Keratinocyte (primary cell): ENCODE results near the gene MEIS2. TPM values are rescaled to one million over a fixed set of nuclear protein-coding genes. Genes with fewer than 3 reads are reported as not detected.

Source experiments
- DNase-seq: peaks from one replicate; pipeline ENCODE4 v3.0.0-alpha.2; 2011; ENCODE audit warnings: low read depth, missing footprints, low spot score
- FAIRE-seq: peaks from 2 replicates; lab custom pipeline; 2011; peaks lifted over from hg19 to GRCh38; lab: Jason Lieb, UNC
- H2AFZ ChIP-seq: 2 replicates; pipeline ENCODE4 v1.6.0; 2012; ENCODE audit warnings: low read length, control low read depth, inconsistent platforms; ENCODE audit not compliant: control insufficient read depth
- H3K27ac ChIP-seq: 2 replicates; pipeline ENCODE4 v1.5.1; 2011; ENCODE audit warnings: low read length; ENCODE audit not compliant: control insufficient read depth, insufficient read depth
- H3K27me3 ChIP-seq: 3 replicates; pipeline ENCODE4 v1.6.0; 2011; ENCODE audit warnings: low read length; ENCODE audit not compliant: control insufficient read depth, insufficient read depth; ENCODE audit errors: extremely low read depth
- H3K36me3 ChIP-seq, 2 experiments: 2 replicates in 1 of 2; 3 replicates in 1 of 2; pipeline ENCODE4 v1.5.1; 2011; ENCODE audit warnings: low read length in 2 of 2, mild to moderate bottlenecking in 1 of 2; ENCODE audit not compliant: control insufficient read depth in 2 of 2, insufficient read depth in 2 of 2; ENCODE audit errors: extremely low read depth in 1 of 2
- H3K4me1 ChIP-seq: 3 replicates; pipeline ENCODE4 v1.5.1; 2011; ENCODE audit warnings: low read length; ENCODE audit not compliant: control insufficient read depth, insufficient read depth; ENCODE audit errors: extremely low read depth
- H3K4me2 ChIP-seq: 3 replicates; pipeline ENCODE4 v1.6.0; 2011; ENCODE audit warnings: low read depth, low read length; ENCODE audit not compliant: control insufficient read depth, insufficient read depth; ENCODE audit errors: extremely low read depth
- H3K4me3 ChIP-seq, 3 experiments: fragments of 200-600 bp in 1 of 3; sonication (generic) in 1 of 3; 2 replicates in 2 of 3; 3 replicates in 1 of 3; pipeline ENCODE4 v1.5.1; 2011 to 2016; ENCODE audit warnings: low read length in 3 of 3, mild to moderate bottlenecking in 3 of 3, control low read depth in 2 of 3, inconsistent platforms in 1 of 3, low read depth in 1 of 3, mixed read lengths in 1 of 3, mixed run types in 1 of 3, moderate library complexity in 1 of 3; ENCODE audit not compliant: control insufficient read depth in 2 of 3, insufficient read depth in 2 of 3; ENCODE audit errors: extremely low read depth in 1 of 3
- H3K79me2 ChIP-seq: 2 replicates; pipeline ENCODE4 v1.6.0; 2012; ENCODE audit warnings: low read length; ENCODE audit not compliant: control insufficient read depth, insufficient read depth
- H3K9ac ChIP-seq: 3 replicates; pipeline ENCODE4 v1.6.0; 2011; ENCODE audit warnings: low read length; ENCODE audit not compliant: control insufficient read depth, insufficient read depth; ENCODE audit errors: extremely low read depth
- H3K9me1 ChIP-seq: 3 replicates; pipeline ENCODE4 v1.6.0; 2011; ENCODE audit warnings: low read length; ENCODE audit not compliant: control insufficient read depth, insufficient read depth; ENCODE audit errors: extremely low read depth
- H3K9me3 ChIP-seq: 2 replicates; pipeline ENCODE4 v1.5.1; 2012; ENCODE audit warnings: low read depth, low read length; ENCODE audit not compliant: control insufficient read depth
- H4K20me1 ChIP-seq: 3 replicates; pipeline ENCODE4 v1.6.0; 2011; ENCODE audit warnings: low read length; ENCODE audit not compliant: control insufficient read depth, insufficient read depth; ENCODE audit errors: extremely low read depth
- CTCF ChIP-seq, 3 experiments: IDR thresholded peaks in 1 of 3; conservative IDR thresholded peaks in 1 of 3; optimal IDR thresholded peaks in 1 of 3; 2 replicates in 2 of 3; 3 replicates in 1 of 3; pipeline versions ENCODE3 to v1.5.1; 2011; ENCODE audit warnings: low read length in 3 of 3, mild to moderate bottlenecking in 3 of 3, moderate library complexity in 2 of 3, control low read depth in 1 of 3, inconsistent platforms in 1 of 3; ENCODE audit not compliant: insufficient read depth in 2 of 3; ENCODE audit errors: extremely low read depth in 1 of 3
- EZH2 ChIP-seq: IDR thresholded peaks from one replicate; pipeline ENCODE4 v1.6.1; 2012; ENCODE audit warnings: inconsistent platforms, mild to moderate bottlenecking, low read length, moderate library complexity
- dilution Hi-C: fragments of 300-500 bp; cut with MboI; formaldehyde crosslinking; loops from one replicate; pipeline ENCODE4 v1.7.0; 2020; ENCODE audit warnings: low sequenced_read_pairs; ENCODE audit not compliant: extremely low pct_ligation_motif_present
- polyA plus RNA-seq, 5 experiments: library from polyadenylated mRNA; depleted of rRNA in 3 of 5; stranded (reverse) in 3 of 5; stranded (forward) in 1 of 5; unstranded in 1 of 5; fragments of >200 nt; gene quantifications; 1 replicate in 1 of 5; 2 replicates in 3 of 5; 3 replicates in 1 of 5; pipeline versions ENCODE4 v1.2.1 to v1.2.3, GENCODE V29; 2011 to 2012; ENCODE audit warnings: missing spikeins in 2 of 5, low read depth in 1 of 5, low replicate concordance in 1 of 5

MEIS2 gene
- polyA plus RNA-seq, 1 donor (not counting 4 experiments of a cell fraction or from before 2014, with no cell fraction given), result 11.4 TPM

- Histone ChIP-seq H3K4me2 (no peak overlapping the region), H3K9ac (no peak overlapping the region), H3K27me3 (no peaks in the 10 kb centered on the region), H4K20me1 (no peaks in the 10 kb centered on the region), H3K9me1 (no peaks in the 10 kb centered on the region), H3K4me1 (no peaks in the 10 kb centered on the region), H3K4me3 (no peak overlapping the region), H3K9me3 (no peaks in the 10 kb centered on the region), H3K79me2 (no peaks in the 10 kb centered on the region), H3K36me3 (no peaks in the 10 kb centered on the region), H3K27ac (no peak overlapping the region), H2AFZ (no peak overlapping the region)
- DNase-seq, result no peak
- no peak for FAIRE-seq
- dilution Hi-C loops, result no loop called here
- TF ChIP-seq EZH2, result no peak
- TF ChIP-seq CTCF (optimal IDR thresholded peaks at IDR 0.05 in 1 of 3, IDR thresholded peaks at IDR 0.05 in 1 of 3, conservative IDR thresholded peaks at IDR 0.05 in 1 of 3; ENCODE audit: extremely low read depth in 1 of 3, insufficient read depth in 2 of 3, low read length in 3 of 3), result no peak
These were observed 178.8 kb downstream of the MEIS2 start for GRCh38 chr15:36921484-36922091.

GRCh38 chr15:36917411-36918267 lies 182.7 kb downstream of the MEIS2 start:
- no peaks in the 10 kb centered on the region for H4K20me1 ChIP-seq
- H3K9me1 ChIP-seq, result no peaks in the 10 kb centered on the region
- dilution Hi-C loops, result no loop called here
- DNase-seq (no peak), FAIRE-seq (no peak)
- no peaks in the 10 kb centered on the region for H3K36me3 ChIP-seq
- no peak overlapping the region for H3K9ac ChIP-seq
- H3K9me3 ChIP-seq, result no peaks in the 10 kb centered on the region
- H2AFZ ChIP-seq, result no peak overlapping the region
- no peak overlapping the region for H3K4me2 ChIP-seq
- H3K79me2 ChIP-seq, result no peaks in the 10 kb centered on the region
- no peak overlapping the region for H3K27ac ChIP-seq
- H3K4me3 ChIP-seq, result no peak overlapping the region
- TF ChIP-seq EZH2, result no peak
- no peaks in the 10 kb centered on the region for H3K4me1 ChIP-seq
- H3K27me3 ChIP-seq, result no peaks in the 10 kb centered on the region
